Measurements from ENCODE around the gene PC. TPM values are rescaled to one million over a fixed set of nuclear protein-coding genes. Genes with fewer than 3 reads are reported as not detected.

PC gene
- total and polyA plus RNA-seq, 2 experiments from 2014 or later, result 18.3 to 21.7 TPM

DNA sequence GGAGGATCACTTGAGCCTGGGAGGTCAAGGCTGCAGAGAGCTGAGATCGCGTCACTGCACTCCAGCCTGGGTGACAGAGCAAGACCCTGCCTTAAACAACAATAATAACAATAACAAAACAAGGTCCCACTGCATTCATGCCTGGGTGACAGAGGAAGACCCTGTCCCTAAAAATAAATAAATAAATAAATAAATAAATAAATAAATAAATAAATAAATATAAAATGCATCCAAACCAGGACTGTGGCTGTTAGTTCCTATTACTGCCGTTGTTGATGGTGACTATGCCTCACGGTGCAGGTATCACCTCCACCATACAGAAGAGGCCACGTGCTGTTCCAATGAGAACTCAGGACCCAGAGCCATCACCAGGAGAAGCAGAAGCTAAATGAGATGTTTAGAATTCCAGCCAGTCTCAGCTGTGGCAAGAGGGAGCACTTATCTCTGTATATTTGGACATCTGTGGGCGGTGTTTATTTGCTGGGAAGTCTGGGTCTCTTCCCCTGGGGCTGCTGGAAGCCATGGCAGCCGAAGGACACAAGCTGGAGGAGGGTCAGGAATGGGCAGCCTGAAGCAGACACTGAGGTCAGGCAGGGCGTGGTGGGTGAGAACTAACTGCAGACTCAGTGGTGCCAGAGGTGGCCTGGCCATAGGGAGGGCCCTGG lies 38.6 kb upstream of the PC start (continued):
- TF ChIP-seq, protein P1, sequence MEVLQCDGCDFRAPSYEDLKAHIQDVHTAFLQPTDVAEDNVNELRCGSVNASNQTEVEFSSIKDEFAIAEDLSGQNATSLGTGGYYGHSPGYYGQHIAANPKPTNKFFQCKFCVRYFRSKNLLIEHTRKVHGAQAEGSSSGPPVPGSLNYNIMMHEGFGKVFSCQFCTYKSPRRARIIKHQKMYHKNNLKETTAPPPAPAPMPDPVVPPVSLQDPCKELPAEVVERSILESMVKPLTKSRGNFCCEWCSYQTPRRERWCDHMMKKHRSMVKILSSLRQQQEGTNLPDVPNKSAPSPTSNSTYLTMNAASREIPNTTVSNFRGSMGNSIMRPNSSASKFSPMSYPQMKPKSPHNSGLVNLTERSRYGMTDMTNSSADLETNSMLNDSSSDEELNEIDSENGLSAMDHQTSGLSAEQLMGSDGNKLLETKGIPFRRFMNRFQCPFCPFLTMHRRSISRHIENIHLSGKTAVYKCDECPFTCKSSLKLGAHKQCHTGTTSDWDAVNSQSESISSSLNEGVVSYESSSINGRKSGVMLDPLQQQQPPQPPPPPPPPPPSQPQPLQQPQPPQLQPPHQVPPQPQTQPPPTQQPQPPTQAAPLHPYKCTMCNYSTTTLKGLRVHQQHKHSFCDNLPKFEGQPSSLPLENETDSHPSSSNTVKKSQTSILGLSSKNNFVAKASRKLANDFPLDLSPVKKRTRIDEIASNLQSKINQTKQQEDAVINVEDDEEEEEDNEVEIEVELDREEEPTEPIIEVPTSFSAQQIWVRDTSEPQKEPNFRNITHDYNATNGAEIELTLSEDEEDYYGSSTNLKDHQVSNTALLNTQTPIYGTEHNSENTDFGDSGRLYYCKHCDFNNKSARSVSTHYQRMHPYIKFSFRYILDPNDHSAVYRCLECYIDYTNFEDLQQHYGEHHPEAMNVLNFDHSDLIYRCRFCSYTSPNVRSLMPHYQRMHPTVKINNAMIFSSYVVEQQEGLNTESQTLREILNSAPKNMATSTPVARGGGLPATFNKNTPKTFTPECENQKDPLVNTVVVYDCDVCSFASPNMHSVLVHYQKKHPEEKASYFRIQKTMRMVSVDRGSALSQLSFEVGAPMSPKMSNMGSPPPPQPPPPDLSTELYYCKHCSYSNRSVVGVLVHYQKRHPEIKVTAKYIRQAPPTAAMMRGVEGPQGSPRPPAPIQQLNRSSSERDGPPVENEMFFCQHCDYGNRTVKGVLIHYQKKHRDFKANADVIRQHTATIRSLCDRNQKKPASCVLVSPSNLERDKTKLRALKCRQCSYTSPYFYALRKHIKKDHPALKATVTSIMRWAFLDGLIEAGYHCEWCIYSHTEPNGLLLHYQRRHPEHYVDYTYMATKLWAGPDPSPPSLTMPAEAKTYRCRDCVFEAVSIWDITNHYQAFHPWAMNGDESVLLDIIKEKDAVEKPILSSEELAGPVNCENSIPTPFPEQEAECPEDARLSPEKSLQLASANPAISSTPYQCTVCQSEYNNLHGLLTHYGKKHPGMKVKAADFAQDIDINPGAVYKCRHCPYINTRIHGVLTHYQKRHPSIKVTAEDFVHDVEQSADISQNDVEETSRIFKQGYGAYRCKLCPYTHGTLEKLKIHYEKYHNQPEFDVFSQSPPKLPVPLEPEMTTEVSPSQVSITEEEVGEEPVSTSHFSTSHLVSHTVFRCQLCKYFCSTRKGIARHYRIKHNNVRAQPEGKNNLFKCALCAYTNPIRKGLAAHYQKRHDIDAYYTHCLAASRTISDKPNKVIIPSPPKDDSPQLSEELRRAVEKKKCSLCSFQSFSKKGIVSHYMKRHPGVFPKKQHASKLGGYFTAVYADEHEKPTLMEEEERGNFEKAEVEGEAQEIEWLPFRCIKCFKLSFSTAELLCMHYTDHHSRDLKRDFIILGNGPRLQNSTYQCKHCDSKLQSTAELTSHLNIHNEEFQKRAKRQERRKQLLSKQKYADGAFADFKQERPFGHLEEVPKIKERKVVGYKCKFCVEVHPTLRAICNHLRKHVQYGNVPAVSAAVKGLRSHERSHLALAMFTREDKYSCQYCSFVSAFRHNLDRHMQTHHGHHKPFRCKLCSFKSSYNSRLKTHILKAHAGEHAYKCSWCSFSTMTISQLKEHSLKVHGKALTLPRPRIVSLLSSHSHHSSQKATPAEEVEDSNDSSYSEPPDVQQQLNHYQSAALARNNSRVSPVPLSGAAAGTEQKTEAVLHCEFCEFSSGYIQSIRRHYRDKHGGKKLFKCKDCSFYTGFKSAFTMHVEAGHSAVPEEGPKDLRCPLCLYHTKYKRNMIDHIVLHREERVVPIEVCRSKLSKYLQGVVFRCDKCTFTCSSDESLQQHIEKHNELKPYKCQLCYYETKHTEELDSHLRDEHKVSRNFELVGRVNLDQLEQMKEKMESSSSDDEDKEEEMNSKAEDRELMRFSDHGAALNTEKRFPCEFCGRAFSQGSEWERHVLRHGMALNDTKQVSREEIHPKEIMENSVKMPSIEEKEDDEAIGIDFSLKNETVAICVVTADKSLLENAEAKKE (CRISPR knock-in tag; IDR thresholded peaks at IDR 0.05), result no peak

DNA sequence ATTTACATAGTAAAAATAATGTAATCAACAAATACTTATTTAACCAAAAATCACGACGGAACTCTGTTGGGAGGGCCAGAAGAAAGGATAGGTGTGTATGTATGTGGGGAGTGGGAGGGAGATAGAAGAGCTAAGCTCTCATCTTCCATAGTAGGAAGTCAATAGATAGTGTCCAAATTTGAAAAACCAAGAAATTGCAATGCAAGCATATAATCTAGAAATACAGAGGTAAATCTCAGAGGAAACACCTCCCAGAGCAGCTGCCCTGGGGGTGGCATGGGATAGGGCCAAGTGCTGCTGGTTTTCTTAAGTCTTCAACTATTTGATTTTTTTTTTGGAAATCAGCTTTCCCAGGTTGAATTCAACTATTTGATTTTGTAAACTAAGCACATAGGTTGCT lies 33.9 kb upstream of the PC start:
- H3K4me1 ChIP-seq (ENCODE audit: insufficient read depth), result peaks cover 10% of the 10 kb centered on the region; the same call in 1 of the 2 replicates
- H3K27ac ChIP-seq (ENCODE audit: low read depth), result no peak overlapping the region
- H3K9me3 Mint-ChIP-seq, result peaks cover 9% of the 10 kb centered on the region
- no peaks in the 10 kb centered on the region for H4K20me1 ChIP-seq (replicated peaks; ENCODE audit: insufficient read depth)
- no peak overlapping the region for H3K4me2 ChIP-seq
- peaks cover 13% of the 10 kb centered on the region for H3K4me1 Mint-ChIP-seq
- no peak overlapping the region for H3K4me3 Mint-ChIP-seq
- ATAC-seq (no peak), DNase-seq (ENCODE audit: low spot score) (no peak)
- no peak overlapping the region for H2AFZ ChIP-seq
- no peaks in the 10 kb centered on the region for H3F3A ChIP-seq (replicated peaks; ENCODE audit: low read depth)
- peaks cover 13% of the 10 kb centered on the region for H3K27me3 Mint-ChIP-seq (ENCODE audit: insufficient read depth, low read depth, poor library complexity)
- H3K9me2 ChIP-seq (ENCODE audit: insufficient read depth), result no peaks in the 10 kb centered on the region
- no peaks in the 10 kb centered on the region for H3K27me3 ChIP-seq (ENCODE audit: insufficient read depth)
- H3K36me3 ChIP-seq (ENCODE audit: insufficient read depth), result no peaks in the 10 kb centered on the region
- no peak overlapping the region for H3K27ac Mint-ChIP-seq
- no peak overlapping the region for H3K4me3 ChIP-seq
- H3K79me2 ChIP-seq (replicated peaks; ENCODE audit: insufficient read depth), result no peaks in the 10 kb centered on the region
- peaks cover 12% of the 10 kb centered on the region; the same call in 1 of the 3 replicates for H3K36me3 Mint-ChIP-seq (ENCODE audit: low read depth)
- TF ChIP-seq, protein P1 (CRISPR knock-in tag; IDR thresholded peaks at IDR 0.05), result no peak
- TF ChIP-seq EZH2 (IDR thresholded peaks at IDR 0.05; ENCODE audit: low read depth, unreplicated experiment) (no peak), JUNB (IDR thresholded peaks at IDR 0.05; ENCODE audit: unreplicated experiment) (no peak)
- TF ChIP-seq, protein P2, sequence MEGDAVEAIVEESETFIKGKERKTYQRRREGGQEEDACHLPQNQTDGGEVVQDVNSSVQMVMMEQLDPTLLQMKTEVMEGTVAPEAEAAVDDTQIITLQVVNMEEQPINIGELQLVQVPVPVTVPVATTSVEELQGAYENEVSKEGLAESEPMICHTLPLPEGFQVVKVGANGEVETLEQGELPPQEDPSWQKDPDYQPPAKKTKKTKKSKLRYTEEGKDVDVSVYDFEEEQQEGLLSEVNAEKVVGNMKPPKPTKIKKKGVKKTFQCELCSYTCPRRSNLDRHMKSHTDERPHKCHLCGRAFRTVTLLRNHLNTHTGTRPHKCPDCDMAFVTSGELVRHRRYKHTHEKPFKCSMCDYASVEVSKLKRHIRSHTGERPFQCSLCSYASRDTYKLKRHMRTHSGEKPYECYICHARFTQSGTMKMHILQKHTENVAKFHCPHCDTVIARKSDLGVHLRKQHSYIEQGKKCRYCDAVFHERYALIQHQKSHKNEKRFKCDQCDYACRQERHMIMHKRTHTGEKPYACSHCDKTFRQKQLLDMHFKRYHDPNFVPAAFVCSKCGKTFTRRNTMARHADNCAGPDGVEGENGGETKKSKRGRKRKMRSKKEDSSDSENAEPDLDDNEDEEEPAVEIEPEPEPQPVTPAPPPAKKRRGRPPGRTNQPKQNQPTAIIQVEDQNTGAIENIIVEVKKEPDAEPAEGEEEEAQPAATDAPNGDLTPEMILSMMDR (conservative IDR thresholded peaks at IDR 0.05; ENCODE audit: low read depth in 2 of 2), result no peak
- TF ChIP-seq, protein P3, sequence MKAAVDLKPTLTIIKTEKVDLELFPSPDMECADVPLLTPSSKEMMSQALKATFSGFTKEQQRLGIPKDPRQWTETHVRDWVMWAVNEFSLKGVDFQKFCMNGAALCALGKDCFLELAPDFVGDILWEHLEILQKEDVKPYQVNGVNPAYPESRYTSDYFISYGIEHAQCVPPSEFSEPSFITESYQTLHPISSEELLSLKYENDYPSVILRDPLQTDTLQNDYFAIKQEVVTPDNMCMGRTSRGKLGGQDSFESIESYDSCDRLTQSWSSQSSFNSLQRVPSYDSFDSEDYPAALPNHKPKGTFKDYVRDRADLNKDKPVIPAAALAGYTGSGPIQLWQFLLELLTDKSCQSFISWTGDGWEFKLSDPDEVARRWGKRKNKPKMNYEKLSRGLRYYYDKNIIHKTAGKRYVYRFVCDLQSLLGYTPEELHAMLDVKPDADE (IDR thresholded peaks at IDR 0.05), result no peak
